ENCODE data around the gene DUS2. TPM values are rescaled to one million over a fixed set of nuclear protein-coding genes. Genes with fewer than 3 reads are reported as not detected.

Gene DUS2
- total RNA-seq, 1 donor from 2014 or later = 22.9 TPM

- TF ChIP-seq CTCF (IDR thresholded peaks at IDR 0.05) (peak; percentile 75), EZH2 (IDR thresholded peaks at IDR 0.05) (no peak), EZH2phosphoT487 (IDR thresholded peaks at IDR 0.05) (no peak)
- H3K36me3 Mint-ChIP-seq = peaks cover 10% of the 10 kb centered on the region
- H3K36me3 ChIP-seq = no peaks in the 10 kb centered on the region
- no peaks in the 10 kb centered on the region for H3K9me3 ChIP-seq (ENCODE audit: low read depth)
- peaks cover 5% of the 10 kb centered on the region for H3K27me3 Mint-ChIP-seq (ENCODE audit: insufficient read depth, low read depth)
- peak overlapping the region; percentile 6 for H3K4me3 Mint-ChIP-seq
- no peaks in the 10 kb centered on the region for H3K4me1 ChIP-seq
- no peak overlapping the region for H2AFZ ChIP-seq (replicated peaks)
- H3K9ac ChIP-seq = no peak overlapping the region
- no peaks in the 10 kb centered on the region for H4K20me1 ChIP-seq (ENCODE audit: low read depth)
- no peak overlapping the region for H3K27ac Mint-ChIP-seq
- no peak overlapping the region for H3K27ac ChIP-seq
- no peak overlapping the region for H3K4me2 ChIP-seq
- DNase-seq (ENCODE audit: low spot score) = peak; percentile 79
- peaks cover 16% of the 10 kb centered on the region for H3K4me1 Mint-ChIP-seq
- H3K9me3 Mint-ChIP-seq = no peaks in the 10 kb centered on the region
- no peaks in the 10 kb centered on the region for H3F3A ChIP-seq (ENCODE audit: low read depth)
- H3K79me2 ChIP-seq (ENCODE audit: low read depth) = no peaks in the 10 kb centered on the region
- H3K27me3 ChIP-seq = no peaks in the 10 kb centered on the region
- H3K4me3 ChIP-seq = no peak overlapping the region
These were observed 41.8 kb downstream of the DUS2 start for GRCh38 chr16:68064791-68065365.

- H3K4me1 ChIP-seq = no peaks in the 10 kb centered on the region
- no peaks in the 10 kb centered on the region for H3K9me3 Mint-ChIP-seq
- no peak overlapping the region for H3K27ac Mint-ChIP-seq
- peaks cover 10% of the 10 kb centered on the region for H3K36me3 Mint-ChIP-seq
- H3K27me3 ChIP-seq = no peaks in the 10 kb centered on the region
- H3K36me3 ChIP-seq = no peaks in the 10 kb centered on the region
- no peak overlapping the region for H3K4me3 Mint-ChIP-seq
- no peak overlapping the region for H3K4me2 ChIP-seq
- no peak overlapping the region for H3K4me3 ChIP-seq
- no peak for DNase-seq (ENCODE audit: low spot score)
- H3K27me3 Mint-ChIP-seq (ENCODE audit: insufficient read depth, low read depth) = peaks cover 4% of the 10 kb centered on the region
- no peak overlapping the region for H3K27ac ChIP-seq
- H3K9ac ChIP-seq = no peak overlapping the region
- no peaks in the 10 kb centered on the region for H4K20me1 ChIP-seq (ENCODE audit: low read depth)
- H3K79me2 ChIP-seq (ENCODE audit: low read depth) = no peaks in the 10 kb centered on the region
- no peaks in the 10 kb centered on the region for H3F3A ChIP-seq (ENCODE audit: low read depth)
- no peak for TF ChIP-seq CTCF (IDR thresholded peaks at IDR 0.05)
- TF ChIP-seq EZH2 (IDR thresholded peaks at IDR 0.05) = no peak
- TF ChIP-seq EZH2phosphoT487 (IDR thresholded peaks at IDR 0.05) = no peak
- no peaks in the 10 kb centered on the region for H3K9me3 ChIP-seq (ENCODE audit: low read depth)
- peaks cover 16% of the 10 kb centered on the region for H3K4me1 Mint-ChIP-seq
- no peak overlapping the region for H2AFZ ChIP-seq (replicated peaks)
These were observed 42.7 kb downstream of the DUS2 start for GRCh38 chr16:68065716-68066305.

- Histone ChIP-seq H3K4me1 (no peaks in the 10 kb centered on the region), H3K27ac (no peak overlapping the region), H3F3A (ENCODE audit: low read depth) (no peaks in the 10 kb centered on the region), H4K20me1 (ENCODE audit: low read depth) (no peaks in the 10 kb centered on the region), H3K9ac (no peak overlapping the region), H3K4me2 (no peak overlapping the region), H3K36me3 (no peaks in the 10 kb centered on the region), H3K4me3 (no peak overlapping the region), H3K9me3 (ENCODE audit: low read depth) (no peaks in the 10 kb centered on the region), H2AFZ (replicated peaks) (no peak overlapping the region), H3K79me2 (ENCODE audit: low read depth) (no peaks in the 10 kb centered on the region), H3K27me3 (no peaks in the 10 kb centered on the region)
- Mint-ChIP-seq H3K27me3 (ENCODE audit: insufficient read depth, low read depth) (peaks cover 6% of the 10 kb centered on the region), H3K4me1 (peaks cover 16% of the 10 kb centered on the region), H3K9me3 (no peaks in the 10 kb centered on the region), H3K4me3 (no peak overlapping the region), H3K27ac (no peak overlapping the region), H3K36me3 (peaks cover 7% of the 10 kb centered on the region)
- no peak for DNase-seq (ENCODE audit: low spot score)
- TF ChIP-seq CTCF (IDR thresholded peaks at IDR 0.05) (no peak), EZH2 (IDR thresholded peaks at IDR 0.05) (no peak)
These were observed 43.7 kb downstream of the DUS2 start for GRCh38 chr16:68066763-68067162.
